Mesendoderm (in vitro differentiated cells): ENCODE results near the gene PLD4.

Experiments
- DNase-seq: peaks from one replicate; pipeline ENCODE4 v3.0.0; 2013
- H2AK5ac ChIP-seq: 2 replicates; pipeline ENCODE4 v1.6.1; 2013; ENCODE audit warnings: low read length, inconsistent platforms
- H2BK120ac ChIP-seq: 2 replicates; pipeline ENCODE4 v1.6.1; 2013; ENCODE audit warnings: low read depth, mild to moderate bottlenecking, low read length, moderate library complexity, mixed read lengths
- H2BK15ac ChIP-seq: replicated peaks from 2 replicates; pipeline ENCODE4 v1.6.1; 2013; ENCODE audit warnings: low read depth, mild to moderate bottlenecking, moderate library complexity
- H2BK5ac ChIP-seq: 2 replicates; pipeline ENCODE4 v1.6.1; 2013; ENCODE audit warnings: low read length, inconsistent platforms
- H3K18ac ChIP-seq: 2 replicates; pipeline ENCODE4 v1.6.1; 2013; ENCODE audit warnings: mild to moderate bottlenecking, low read length, mixed read lengths
- H3K23ac ChIP-seq: one replicate; pipeline ENCODE4 v1.6.1; 2013; ENCODE audit warnings: low read length
- H3K27ac ChIP-seq: 2 replicates; pipeline ENCODE4 v1.5.1; 2013; ENCODE audit warnings: low read depth, mild to moderate bottlenecking, inconsistent platforms, low read length, moderate library complexity
- H3K27me3 ChIP-seq: 2 replicates; pipeline ENCODE4 v1.6.1; 2013; ENCODE audit warnings: low read length, control low read depth, mild to moderate bottlenecking, inconsistent platforms; ENCODE audit not compliant: insufficient read depth, poor library complexity
- H3K36me3 ChIP-seq: 2 replicates; pipeline ENCODE4 v1.6.1; 2013; ENCODE audit warnings: low read length, inconsistent platforms; ENCODE audit not compliant: control insufficient read depth, insufficient read depth
- H3K4ac ChIP-seq: one replicate; pipeline ENCODE4 v1.6.1; 2013; ENCODE audit warnings: low read depth, mild to moderate bottlenecking, low read length, moderate library complexity
- H3K4me1 ChIP-seq: 2 replicates; pipeline ENCODE4 v1.6.1; 2013; ENCODE audit warnings: low read depth, low read length, inconsistent platforms; ENCODE audit not compliant: control insufficient read depth
- H3K4me2 ChIP-seq: 2 replicates; pipeline ENCODE4 v1.6.1; 2013; ENCODE audit warnings: low read length
- H3K4me3 ChIP-seq: 2 replicates; pipeline ENCODE4 v1.5.1; 2013; ENCODE audit warnings: mild to moderate bottlenecking, low read length
- H3K56ac ChIP-seq: one replicate; pipeline ENCODE4 v1.6.1; 2013; ENCODE audit warnings: low read length
- H3K79me1 ChIP-seq: 2 replicates; pipeline ENCODE4 v1.6.1; 2013; ENCODE audit warnings: low read length, inconsistent platforms
- H3K79me2 ChIP-seq: 2 replicates; pipeline ENCODE4 v1.6.1; 2013; ENCODE audit warnings: mild to moderate bottlenecking, low read length; ENCODE audit not compliant: control insufficient read depth, insufficient read depth
- H3K9ac ChIP-seq: 2 replicates; pipeline ENCODE4 v1.6.1; 2013; ENCODE audit warnings: low read length, inconsistent platforms
- H4K5ac ChIP-seq: one replicate; pipeline ENCODE4 v1.6.1; 2013; ENCODE audit warnings: low read length
- H4K8ac ChIP-seq: one replicate; pipeline ENCODE4 v1.6.1; 2013; ENCODE audit warnings: low read depth, mild to moderate bottlenecking, control low read depth, low read length, moderate library complexity
- WGBS: extraction: QIAGEN DNeasy Blood & Tissue Kit; methylation state at CpG from one replicate; pipeline ENCODE4 v1.1.7; 2013; ENCODE audit warnings: low lambda C conversion rate, missing lambda C conversion rate; ENCODE audit not compliant: insufficient coverage; ENCODE audit errors: extremely low coverage; 5-methylcytosine and 5-hydroxymethylcytosine counted together

The PLD4 gene

DNA sequence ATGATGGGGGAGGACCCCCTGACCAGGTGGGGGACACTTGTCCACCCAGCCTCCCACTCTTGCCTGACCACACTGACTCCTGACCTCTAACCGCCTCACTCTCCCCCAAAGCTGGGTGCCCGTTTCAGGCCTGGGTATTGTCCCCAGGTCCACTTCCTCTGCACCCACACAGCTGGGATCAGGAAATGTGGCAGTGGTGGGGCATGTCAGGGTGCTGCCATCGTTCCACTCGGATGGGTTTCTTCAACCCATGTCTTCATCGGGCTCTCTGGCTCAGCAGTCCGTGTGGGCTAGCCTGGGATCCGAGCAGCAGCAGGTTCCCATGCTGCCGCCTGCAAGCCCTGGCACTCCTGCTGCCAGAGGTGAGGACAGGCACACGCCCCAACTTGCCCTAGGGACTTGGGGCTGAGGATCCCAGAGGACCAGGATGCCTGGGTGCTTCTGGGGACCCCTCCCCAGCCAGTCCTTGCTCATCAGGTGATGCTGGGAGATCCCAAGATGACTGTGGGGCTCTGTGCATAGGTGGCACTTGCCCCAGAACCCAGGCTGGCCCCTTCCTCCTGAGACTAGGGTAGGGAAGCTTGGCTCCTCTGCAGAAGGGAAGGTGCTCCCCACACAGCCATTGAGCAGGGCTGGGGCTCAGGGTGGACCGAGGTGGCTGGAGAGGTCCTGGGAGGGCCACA lies 58.0 kb downstream of the PLD4 start:
- Histone ChIP-seq H2AK5ac (no peak overlapping the region), H3K4me2 (no peak overlapping the region), H3K79me2 (no peaks in the 10 kb centered on the region), H3K27me3 (no peaks in the 10 kb centered on the region), H2BK120ac (no peak overlapping the region), H3K36me3 (no peaks in the 10 kb centered on the region), H3K4me1 (no peaks in the 10 kb centered on the region), H2BK15ac (no peak overlapping the region), H3K18ac (no peak overlapping the region), H3K4me3 (no peak overlapping the region), H2BK5ac (no peak overlapping the region), H3K4ac (no peak overlapping the region), H3K9ac (no peak overlapping the region), H3K27ac (no peak overlapping the region), H3K79me1 (no peaks in the 10 kb centered on the region), H3K56ac (no peak overlapping the region), H4K8ac (no peak overlapping the region), H4K5ac (no peak overlapping the region), H3K23ac (no peak overlapping the region)
- WGBS, result no CpG with 5 or more reads among the region's 10 CpGs
- no peak for DNase-seq
